Measurements from ENCODE around the gene RBM15. TPM values are rescaled to one million over a fixed set of nuclear protein-coding genes. Genes with fewer than 3 reads are reported as not detected.

RBM15 gene
- polyA plus RNA-seq, 1 donor = 13.1 TPM

DNA sequence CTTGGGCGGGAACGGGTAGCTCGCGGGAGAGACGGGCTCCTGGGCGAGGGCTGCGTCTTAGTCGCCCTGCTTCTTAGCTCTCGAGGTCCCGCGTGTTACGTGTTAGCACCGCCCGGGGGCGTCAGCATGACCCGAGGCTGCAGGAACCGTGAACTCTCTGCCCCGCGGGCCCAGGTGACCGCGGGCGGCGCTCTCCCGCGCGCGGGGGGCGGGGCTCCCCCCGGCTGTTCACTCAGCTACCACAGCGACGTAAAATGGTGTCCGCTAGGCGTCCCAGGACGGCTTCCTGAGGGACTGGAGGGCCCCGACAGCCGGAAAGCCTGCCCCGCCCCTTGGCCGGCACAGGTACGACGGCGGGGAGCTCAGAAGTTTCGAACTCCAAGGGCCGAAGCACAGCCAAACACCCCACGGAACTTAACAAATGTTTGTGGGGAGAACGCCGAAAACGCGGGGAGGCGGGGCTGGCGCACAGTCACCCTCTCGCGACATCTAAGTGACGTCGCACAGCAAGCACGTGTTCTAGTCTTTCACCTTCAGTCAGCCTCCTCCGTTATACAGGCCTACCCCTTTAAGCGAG lies 780 bp upstream of the RBM15 start:
- H3K4me3 ChIP-seq (ENCODE audit: low read length) = peak overlapping the region; percentile 70
- H3K27me3 ChIP-seq (ENCODE audit: control insufficient read depth, insufficient read depth, low read length) = no peaks in the 10 kb centered on the region
- H3K9me3 ChIP-seq (ENCODE audit: control insufficient read depth, low read depth, low read length) = no peaks in the 10 kb centered on the region
- peaks cover 15% of the 10 kb centered on the region for H3K36me3 ChIP-seq (ENCODE audit: control insufficient read depth, insufficient read depth, low read length)
- no CpG with 5 or more reads among the region's 57 CpGs for WGBS (ENCODE audit: insufficient coverage, low lambda C conversion rate)
- peak; percentile 94 to 98 for DNase-seq
- peak overlapping the region; percentile 94 for H3K27ac ChIP-seq (ENCODE audit: low read length)
- H3K4me1 ChIP-seq (ENCODE audit: control insufficient read depth, insufficient read depth, low read length) = peaks cover 35% of the 10 kb centered on the region

- peaks cover 15% of the 10 kb centered on the region for H3K36me3 ChIP-seq (ENCODE audit: control insufficient read depth, insufficient read depth, low read length)
- no CpG with 5 or more reads among the region's 77 CpGs for WGBS (ENCODE audit: insufficient coverage, low lambda C conversion rate)
- peaks cover 35% of the 10 kb centered on the region for H3K4me1 ChIP-seq (ENCODE audit: control insufficient read depth, insufficient read depth, low read length)
- H3K27ac ChIP-seq (ENCODE audit: low read length) = peak overlapping the region; percentile 91
- H3K4me3 ChIP-seq (ENCODE audit: low read length) = peak overlapping the region; percentile 91
- no peaks in the 10 kb centered on the region for H3K27me3 ChIP-seq (ENCODE audit: control insufficient read depth, insufficient read depth, low read length)
- H3K9me3 ChIP-seq (ENCODE audit: control insufficient read depth, low read depth, low read length) = no peaks in the 10 kb centered on the region
- peak; percentile 42 to 79 for DNase-seq
These were observed 430 bp downstream of the RBM15 start for GRCh38 chr1:110339407-110340206.

DNA sequence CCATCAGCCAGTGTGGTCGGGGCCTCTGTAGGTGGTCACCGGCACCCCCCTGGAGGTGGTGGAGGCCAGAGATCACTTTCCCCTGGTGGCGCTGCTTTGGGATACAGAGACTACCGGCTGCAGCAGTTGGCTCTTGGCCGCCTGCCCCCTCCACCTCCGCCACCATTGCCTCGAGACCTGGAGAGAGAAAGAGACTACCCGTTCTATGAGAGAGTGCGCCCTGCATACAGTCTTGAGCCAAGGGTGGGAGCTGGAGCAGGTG lies 961 bp downstream of the RBM15 start:
- no peak for DNase-seq
- Histone ChIP-seq H3K27ac (ENCODE audit: low read length) (peak overlapping the region; percentile 91), H3K36me3 (ENCODE audit: control insufficient read depth, insufficient read depth, low read length) (peaks cover 15% of the 10 kb centered on the region), H3K9me3 (ENCODE audit: control insufficient read depth, low read depth, low read length) (no peaks in the 10 kb centered on the region), H3K27me3 (ENCODE audit: control insufficient read depth, insufficient read depth, low read length) (no peaks in the 10 kb centered on the region), H3K4me3 (ENCODE audit: low read length) (peak overlapping the region; percentile 91), H3K4me1 (ENCODE audit: control insufficient read depth, insufficient read depth, low read length) (peaks cover 34% of the 10 kb centered on the region)
- WGBS (ENCODE audit: insufficient coverage, low lambda C conversion rate) = no CpG with 5 or more reads among the region's 9 CpGs

GRCh38 chr1:110341146-110341871 lies 2.1 kb downstream of the RBM15 start:
- no peak overlapping the region for H3K27ac ChIP-seq (ENCODE audit: low read length)
- H3K4me1 ChIP-seq (ENCODE audit: control insufficient read depth, insufficient read depth, low read length) = peaks cover 22% of the 10 kb centered on the region
- no CpG with 5 or more reads among the region's 27 CpGs for WGBS (ENCODE audit: insufficient coverage, low lambda C conversion rate)
- no peaks in the 10 kb centered on the region for H3K9me3 ChIP-seq (ENCODE audit: control insufficient read depth, low read depth, low read length)
- peaks cover 15% of the 10 kb centered on the region for H3K36me3 ChIP-seq (ENCODE audit: control insufficient read depth, insufficient read depth, low read length)
- no peaks in the 10 kb centered on the region for H3K27me3 ChIP-seq (ENCODE audit: control insufficient read depth, insufficient read depth, low read length)
- peak overlapping the region; percentile 17 for H3K4me3 ChIP-seq (ENCODE audit: low read length)
- no peak for DNase-seq

DNA sequence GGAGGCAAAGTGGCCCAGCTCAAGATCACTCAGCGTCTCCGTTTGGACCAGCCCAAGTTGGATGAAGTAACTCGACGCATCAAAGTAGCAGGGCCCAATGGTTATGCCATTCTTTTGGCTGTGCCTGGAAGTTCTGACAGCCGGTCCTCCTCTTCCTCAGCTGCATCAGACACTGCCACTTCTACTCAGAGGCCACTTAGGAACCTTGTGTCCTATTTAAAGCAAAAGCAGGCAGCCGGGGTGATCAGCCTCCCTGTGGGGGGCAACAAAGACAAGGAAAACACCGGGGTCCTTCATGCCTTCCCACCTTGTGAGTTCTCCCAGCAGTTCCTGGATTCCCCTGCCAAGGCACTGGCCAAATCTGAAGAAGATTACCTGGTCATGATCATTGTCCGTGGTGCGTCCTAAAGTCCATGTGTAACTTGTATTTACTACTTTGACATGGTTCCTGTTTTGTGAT lies 2.7 kb downstream of the RBM15 start:
- Histone ChIP-seq H3K36me3 (ENCODE audit: control insufficient read depth, insufficient read depth, low read length) (peaks cover 15% of the 10 kb centered on the region), H3K4me3 (ENCODE audit: low read length) (peak overlapping the region; percentile 17), H3K9me3 (ENCODE audit: control insufficient read depth, low read depth, low read length) (no peaks in the 10 kb centered on the region), H3K27ac (ENCODE audit: low read length) (no peak overlapping the region), H3K27me3 (ENCODE audit: control insufficient read depth, insufficient read depth, low read length) (no peaks in the 10 kb centered on the region), H3K4me1 (ENCODE audit: control insufficient read depth, insufficient read depth, low read length) (peaks cover 20% of the 10 kb centered on the region)
- no peak for DNase-seq
- WGBS (ENCODE audit: insufficient coverage, low lambda C conversion rate) = no CpG with 5 or more reads among the region's 9 CpGs

DNA sequence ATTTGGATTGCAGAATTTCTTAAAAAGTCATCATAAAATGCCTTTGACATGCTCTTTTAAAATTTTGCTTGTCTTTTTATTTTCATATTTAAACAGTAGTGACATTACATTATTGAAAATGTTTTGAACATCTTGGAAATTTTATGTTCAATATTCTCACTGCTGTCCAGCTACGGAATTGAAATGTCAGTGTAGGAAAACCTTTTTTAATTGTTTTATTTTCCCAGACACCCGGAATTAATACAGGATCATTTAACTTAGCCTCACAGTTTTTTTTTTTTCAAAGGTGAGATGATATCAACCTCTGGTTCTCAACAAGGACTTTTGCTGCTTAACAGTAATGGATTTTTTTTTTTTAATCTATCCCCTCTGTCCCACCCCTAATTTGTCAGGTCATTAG lies 4.1 kb downstream of the RBM15 start:
- no peaks in the 10 kb centered on the region for H3K27me3 ChIP-seq (ENCODE audit: control insufficient read depth, insufficient read depth, low read length)
- WGBS (ENCODE audit: insufficient coverage, low lambda C conversion rate) = 82% methylated on average over 2 of the region's 2 CpGs

DNA sequence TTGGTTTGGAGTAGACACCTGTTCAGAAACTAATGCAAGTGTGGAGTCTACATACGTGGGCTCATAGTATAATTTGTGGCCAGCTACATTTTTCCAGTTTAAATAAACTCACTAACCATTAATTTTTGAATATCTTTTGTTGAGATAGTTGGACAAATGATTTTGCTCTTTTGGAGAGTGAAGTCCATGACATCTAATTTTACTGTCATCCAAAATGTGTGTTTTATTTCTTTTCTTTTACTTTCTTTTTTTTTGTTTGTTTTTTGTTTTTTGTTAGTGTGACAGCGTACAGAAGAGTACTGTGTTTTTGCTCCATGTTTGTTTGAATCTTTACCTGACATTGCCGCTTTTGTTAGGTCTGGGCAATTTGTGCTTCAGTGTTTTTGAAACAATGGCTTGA lies 5.0 kb downstream of the RBM15 start:
- Histone ChIP-seq H3K4me3 (ENCODE audit: low read length) (no peak overlapping the region), H3K27ac (ENCODE audit: low read length) (no peak overlapping the region), H3K4me1 (ENCODE audit: control insufficient read depth, insufficient read depth, low read length) (peaks cover 20% of the 10 kb centered on the region), H3K27me3 (ENCODE audit: control insufficient read depth, insufficient read depth, low read length) (no peaks in the 10 kb centered on the region), H3K9me3 (ENCODE audit: control insufficient read depth, low read depth, low read length) (no peaks in the 10 kb centered on the region), H3K36me3 (ENCODE audit: control insufficient read depth, insufficient read depth, low read length) (peaks cover 23% of the 10 kb centered on the region)
- WGBS (ENCODE audit: insufficient coverage, low lambda C conversion rate) = 70% methylated on average over 2 of the region's 3 CpGs
- no peak for DNase-seq

More for the DNA sequence above, 4.1 kb downstream of the RBM15 start:
- Histone ChIP-seq H3K4me3 (ENCODE audit: low read length) (no peak overlapping the region), H3K36me3 (ENCODE audit: control insufficient read depth, insufficient read depth, low read length) (peaks cover 23% of the 10 kb centered on the region), H3K9me3 (ENCODE audit: control insufficient read depth, low read depth, low read length) (no peaks in the 10 kb centered on the region), H3K4me1 (ENCODE audit: control insufficient read depth, insufficient read depth, low read length) (peaks cover 20% of the 10 kb centered on the region), H3K27ac (ENCODE audit: low read length) (no peak overlapping the region)
- no peak for DNase-seq

GRCh38 chr1:110345480-110345879 lies 6.3 kb downstream of the RBM15 start:
- peaks cover 23% of the 10 kb centered on the region for H3K36me3 ChIP-seq (ENCODE audit: control insufficient read depth, insufficient read depth, low read length)
- peaks cover 20% of the 10 kb centered on the region for H3K4me1 ChIP-seq (ENCODE audit: control insufficient read depth, insufficient read depth, low read length)
- no peak for DNase-seq
- WGBS (ENCODE audit: insufficient coverage, low lambda C conversion rate) = 72% methylated on average over 2 of the region's 3 CpGs
- no peak overlapping the region for H3K27ac ChIP-seq (ENCODE audit: low read length)
- no peaks in the 10 kb centered on the region for H3K9me3 ChIP-seq (ENCODE audit: control insufficient read depth, low read depth, low read length)
- H3K4me3 ChIP-seq (ENCODE audit: low read length) = no peak overlapping the region
- H3K27me3 ChIP-seq (ENCODE audit: control insufficient read depth, insufficient read depth, low read length) = no peaks in the 10 kb centered on the region

GRCh38 chr1:110346690-110347089 lies 7.5 kb downstream of the RBM15 start:
- Histone ChIP-seq H3K36me3 (ENCODE audit: control insufficient read depth, insufficient read depth, low read length) (peaks cover 12% of the 10 kb centered on the region), H3K27me3 (ENCODE audit: control insufficient read depth, insufficient read depth, low read length) (no peaks in the 10 kb centered on the region), H3K9me3 (ENCODE audit: control insufficient read depth, low read depth, low read length) (no peaks in the 10 kb centered on the region), H3K27ac (ENCODE audit: low read length) (no peak overlapping the region), H3K4me1 (ENCODE audit: control insufficient read depth, insufficient read depth, low read length) (peaks cover 9% of the 10 kb centered on the region), H3K4me3 (ENCODE audit: low read length) (no peak overlapping the region)
- no peak for DNase-seq
- WGBS (ENCODE audit: insufficient coverage, low lambda C conversion rate) = 22% methylated on average over 1 of the region's 9 CpGs

DNA sequence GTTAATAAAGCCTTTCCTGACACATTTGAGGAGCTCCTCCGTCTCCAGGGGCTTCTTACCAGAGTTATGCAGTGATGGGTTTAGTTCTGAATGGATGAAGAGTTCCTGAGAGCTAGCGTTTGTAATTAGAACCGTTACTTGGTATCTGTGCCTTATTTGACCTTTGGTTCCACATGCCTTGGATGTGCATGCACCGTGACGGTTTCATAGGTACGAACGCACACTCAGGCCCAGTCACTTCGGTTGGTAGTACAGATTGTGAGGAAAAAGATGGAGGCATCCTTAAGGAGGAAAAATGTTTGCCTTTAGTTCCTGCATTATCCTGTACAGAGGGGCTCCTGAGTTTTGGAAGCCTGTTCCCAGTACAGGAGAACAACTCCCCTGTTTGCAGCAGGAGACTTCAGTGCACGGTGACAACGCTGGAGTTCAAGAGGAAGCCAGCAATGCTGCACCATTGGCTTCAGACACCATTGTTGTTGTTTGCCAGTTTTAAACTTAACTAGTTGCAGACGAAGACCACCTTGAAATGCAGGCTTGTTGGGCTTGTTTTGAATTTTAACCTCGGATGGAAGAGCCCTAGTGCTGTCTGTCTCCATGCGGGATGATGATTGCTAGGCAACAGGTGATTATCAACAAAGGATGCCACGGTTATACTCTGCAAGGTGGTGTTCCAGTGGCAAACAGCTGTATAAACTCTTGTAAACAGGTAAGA lies 8.2 kb downstream of the RBM15 start:
- no peak overlapping the region for H3K4me3 ChIP-seq (ENCODE audit: low read length)
- 80% methylated on average over 1 of the region's 14 CpGs for WGBS (ENCODE audit: insufficient coverage, low lambda C conversion rate)
- H3K4me1 ChIP-seq (ENCODE audit: control insufficient read depth, insufficient read depth, low read length) = peaks cover 6% of the 10 kb centered on the region
- peaks cover 8% of the 10 kb centered on the region for H3K36me3 ChIP-seq (ENCODE audit: control insufficient read depth, insufficient read depth, low read length)
- no peak overlapping the region for H3K27ac ChIP-seq (ENCODE audit: low read length)
- no peaks in the 10 kb centered on the region for H3K27me3 ChIP-seq (ENCODE audit: control insufficient read depth, insufficient read depth, low read length)
- no peak for DNase-seq
- H3K9me3 ChIP-seq (ENCODE audit: control insufficient read depth, low read depth, low read length) = no peaks in the 10 kb centered on the region
